Activated naive CD8-positive, alpha-beta T cell treated with anti-CD3 and anti-CD28 coated beads for 36 hours (primary cell): ENCODE data around the gene PATL2. TPM values are rescaled to one million over a fixed set of nuclear protein-coding genes. Genes with fewer than 3 reads are reported as not detected.
"Not testable (repeated sequence)": the region's sequence is repeated elsewhere in the genome, so short reads cannot be mapped to it uniquely, and the experiment has no call there.

Experiments
- DNase-seq: peaks from one replicate; pipeline ENCODE4 v3.0.0; 2021
- H3K27ac Mint-ChIP-seq: one replicate; pipeline ENCODE4 v1.8.0; 2022; ENCODE audit warnings: mild to moderate bottlenecking, moderate library complexity, mixed read lengths
- H3K27me3 Mint-ChIP-seq: one replicate; pipeline ENCODE4 v1.8.0; 2022; ENCODE audit warnings: mild to moderate bottlenecking, mixed read lengths
- H3K36me3 Mint-ChIP-seq: one replicate; pipeline ENCODE4 v1.8.0; 2021; ENCODE audit warnings: mild to moderate bottlenecking, mixed read lengths
- H3K4me1 Mint-ChIP-seq: one replicate; pipeline ENCODE4 v1.8.0; 2021; ENCODE audit warnings: mixed read lengths
- H3K4me3 Mint-ChIP-seq: one replicate; pipeline ENCODE4 v1.8.0; 2022; ENCODE audit warnings: mild to moderate bottlenecking, moderate library complexity, mixed read lengths
- H3K9me3 Mint-ChIP-seq: one replicate; pipeline ENCODE4 v1.8.0; 2022; ENCODE audit warnings: mixed read lengths
- total RNA-seq, 2 experiments: library from RNA; stranded (reverse); gene quantifications; one replicate each; pipeline ENCODE4 v1.2.3, GENCODE V29; 2021

The PATL2 gene
- total RNA-seq, 2 experiments from 2014 or later = 7.0 to 8.6 TPM

GRCh38 chr15:44712346-44713005, 1.4 kb upstream of the PATL2 start:
- Mint-ChIP-seq H3K36me3 (peaks cover 80% of the 10 kb centered on the region), H3K9me3 (peaks cover 3% of the 10 kb centered on the region), H3K4me3 (peak overlapping the region; percentile 98), H3K27ac (peak overlapping the region; percentile 100), H3K4me1 (peaks cover 60% of the 10 kb centered on the region), H3K27me3 (peaks cover 25% of the 10 kb centered on the region)
- DNase-seq = peak; percentile 67

DNA sequence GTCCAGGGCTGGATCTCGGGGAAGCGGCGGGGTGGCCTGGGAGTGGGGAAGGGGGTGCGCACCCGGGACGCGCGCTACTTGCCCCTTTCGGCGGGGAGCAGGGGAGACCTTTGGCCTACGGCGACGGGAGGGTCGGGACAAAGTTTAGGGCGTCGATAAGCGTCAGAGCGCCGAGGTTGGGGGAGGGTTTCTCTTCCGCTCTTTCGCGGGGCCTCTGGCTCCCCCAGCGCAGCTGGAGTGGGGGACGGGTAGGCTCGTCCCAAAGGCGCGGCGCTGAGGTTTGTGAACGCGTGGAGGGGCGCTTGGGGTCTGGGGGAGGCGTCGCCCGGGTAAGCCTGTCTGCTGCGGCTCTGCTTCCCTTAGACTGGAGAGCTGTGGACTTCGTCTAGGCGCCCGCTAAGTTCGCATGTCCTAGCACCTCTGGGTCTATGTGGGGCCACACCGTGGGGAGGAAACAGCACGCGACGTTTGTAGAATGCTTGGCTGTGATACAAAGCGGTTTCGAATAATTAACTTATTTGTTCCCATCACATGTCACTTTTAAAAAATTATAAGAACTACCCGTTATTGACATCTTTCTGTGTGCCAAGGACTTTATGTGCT, 721 bp upstream of the PATL2 start:
- H3K27ac Mint-ChIP-seq = peak overlapping the region; percentile 100
- H3K4me1 Mint-ChIP-seq = peaks cover 54% of the 10 kb centered on the region
- peaks cover 3% of the 10 kb centered on the region for H3K9me3 Mint-ChIP-seq
- peaks cover 80% of the 10 kb centered on the region for H3K36me3 Mint-ChIP-seq
- peaks cover 25% of the 10 kb centered on the region for H3K27me3 Mint-ChIP-seq
- peak overlapping the region; percentile 98 for H3K4me3 Mint-ChIP-seq
- peak; percentile 64 for DNase-seq

DNA sequence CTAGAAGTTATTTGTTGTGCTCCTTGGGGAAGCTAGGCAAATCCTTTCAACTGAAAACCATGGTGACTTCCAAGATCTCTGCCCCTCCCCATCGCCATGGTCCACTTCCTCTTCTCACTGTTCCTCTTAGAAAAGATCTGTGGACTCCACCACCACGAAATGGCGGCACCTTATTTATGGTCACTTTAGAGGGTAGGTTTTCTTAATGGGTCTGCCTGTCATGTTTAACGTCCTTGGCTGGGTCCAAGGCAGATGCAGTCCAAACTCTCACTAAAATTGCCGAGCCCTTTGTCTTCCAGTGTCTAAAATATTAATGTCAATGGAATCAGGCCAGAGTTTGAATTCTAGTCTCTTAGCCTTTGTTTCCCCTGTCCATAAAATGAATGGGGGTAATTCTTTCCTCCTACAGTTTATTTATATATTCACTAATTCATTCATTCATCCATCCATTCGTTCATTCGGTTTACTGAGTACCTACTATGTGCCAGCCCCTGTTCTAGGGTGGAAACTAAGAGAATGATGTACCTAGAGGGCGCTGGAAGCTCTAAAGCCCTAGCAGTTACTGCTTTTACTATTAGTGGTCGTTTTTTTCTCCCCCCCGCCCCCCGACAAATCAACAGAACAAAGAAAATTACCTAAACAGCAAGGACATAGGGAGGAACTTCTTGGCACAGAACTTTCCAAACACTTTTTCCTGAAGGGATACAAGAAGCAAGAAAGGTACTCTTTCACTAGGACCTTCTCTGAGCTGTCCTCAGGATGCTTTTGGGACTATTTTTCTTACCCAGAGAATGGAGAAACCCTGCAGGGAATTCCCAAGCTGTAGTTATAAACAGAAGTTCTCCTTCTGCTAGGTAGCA, 657 bp downstream of the PATL2 start:
- peaks cover 72% of the 10 kb centered on the region for H3K36me3 Mint-ChIP-seq
- H3K9me3 Mint-ChIP-seq = peaks cover 7% of the 10 kb centered on the region
- H3K27ac Mint-ChIP-seq = peak overlapping the region; percentile 100
- peaks cover 45% of the 10 kb centered on the region for H3K4me1 Mint-ChIP-seq
- no peak for DNase-seq
- peaks cover 25% of the 10 kb centered on the region for H3K27me3 Mint-ChIP-seq
- peak overlapping the region; percentile 98 for H3K4me3 Mint-ChIP-seq

DNA sequence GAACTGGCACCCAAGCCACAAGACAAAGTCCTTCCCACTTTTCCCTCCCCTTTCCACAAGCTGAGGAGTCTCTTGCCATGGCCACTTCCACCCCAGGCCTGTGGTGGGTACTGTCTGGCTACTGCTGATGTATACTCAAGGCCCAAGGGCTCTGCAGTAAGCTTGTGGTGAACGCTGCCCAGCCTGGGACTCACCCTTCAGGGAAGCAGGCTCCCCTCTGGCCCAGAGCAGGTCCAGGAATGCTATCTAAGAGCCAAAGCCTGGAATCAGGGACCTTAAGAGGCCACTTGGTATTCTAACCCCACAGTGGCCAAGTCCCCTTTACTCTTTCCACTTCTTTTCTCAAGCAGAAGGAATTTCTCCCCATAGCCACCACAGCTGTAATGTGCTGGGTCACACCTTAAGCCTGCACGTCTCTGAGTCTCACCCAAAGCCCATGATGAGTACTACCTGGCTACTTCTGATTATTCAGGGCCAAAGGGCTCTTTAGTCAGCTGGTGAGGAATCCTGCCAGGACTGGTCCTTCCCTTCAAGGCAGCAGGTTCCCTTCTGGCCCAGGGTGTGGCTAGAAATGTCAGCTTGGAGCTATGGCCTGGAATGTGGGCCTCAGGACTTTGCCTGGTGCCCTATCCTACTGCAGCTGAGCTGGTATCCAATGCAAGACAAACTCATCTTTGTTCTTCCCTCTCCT, 4.0 kb downstream of the PATL2 start:
- Mint-ChIP-seq H3K4me1 (peaks cover 28% of the 10 kb centered on the region), H3K4me3 (no peak overlapping the region), H3K9me3 (peaks cover 26% of the 10 kb centered on the region), H3K27me3 (peaks cover 9% of the 10 kb centered on the region), H3K27ac (no peak overlapping the region), H3K36me3 (peaks cover 53% of the 10 kb centered on the region)
- DNase-seq = no peak

DNA sequence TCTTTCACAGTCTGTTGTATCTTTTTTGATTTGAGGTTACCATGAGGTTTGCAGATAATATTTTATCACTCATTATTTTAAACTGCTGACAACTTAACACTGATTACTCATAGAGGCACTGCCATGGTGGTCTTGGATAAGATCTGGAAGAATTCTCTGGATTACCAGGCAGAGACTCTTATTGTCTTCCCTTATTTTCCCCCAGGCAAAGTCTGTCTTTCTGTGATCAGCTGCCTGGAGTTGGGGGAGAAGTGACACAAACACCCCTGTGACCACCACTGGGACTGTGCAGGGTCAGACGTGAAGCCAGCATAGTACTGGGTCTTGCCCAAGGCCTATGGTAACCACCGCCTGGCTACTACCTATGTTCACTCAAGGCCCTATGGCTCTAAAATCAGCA, 4.7 kb downstream of the PATL2 start:
- Mint-ChIP-seq H3K27me3 (peaks cover 2% of the 10 kb centered on the region), H3K9me3 (peaks cover 31% of the 10 kb centered on the region), H3K36me3 (peaks cover 47% of the 10 kb centered on the region), H3K27ac (no peak overlapping the region), H3K4me3 (no peak overlapping the region), H3K4me1 (peaks cover 28% of the 10 kb centered on the region)
- no peak for DNase-seq

GRCh38 chr15:44705986-44706385, 5.1 kb downstream of the PATL2 start:
- Mint-ChIP-seq H3K27me3 (no peaks in the 10 kb centered on the region), H3K4me3 (no peak overlapping the region), H3K4me1 (peaks cover 27% of the 10 kb centered on the region), H3K36me3 (peaks cover 44% of the 10 kb centered on the region), H3K9me3 (peaks cover 33% of the 10 kb centered on the region), H3K27ac (no peak overlapping the region)
- DNase-seq = no peak

- H3K36me3 Mint-ChIP-seq = peaks cover 18% of the 10 kb centered on the region
- not testable (repeated sequence) for H3K4me3 Mint-ChIP-seq, H3K27ac Mint-ChIP-seq, H3K27me3 Mint-ChIP-seq, DNase-seq
- peaks cover 43% of the 10 kb centered on the region for H3K9me3 Mint-ChIP-seq
- peaks cover 10% of the 10 kb centered on the region for H3K4me1 Mint-ChIP-seq
Measured at GRCh38 chr15:44700676-44701075, 10.4 kb downstream of the PATL2 start.

DNA sequence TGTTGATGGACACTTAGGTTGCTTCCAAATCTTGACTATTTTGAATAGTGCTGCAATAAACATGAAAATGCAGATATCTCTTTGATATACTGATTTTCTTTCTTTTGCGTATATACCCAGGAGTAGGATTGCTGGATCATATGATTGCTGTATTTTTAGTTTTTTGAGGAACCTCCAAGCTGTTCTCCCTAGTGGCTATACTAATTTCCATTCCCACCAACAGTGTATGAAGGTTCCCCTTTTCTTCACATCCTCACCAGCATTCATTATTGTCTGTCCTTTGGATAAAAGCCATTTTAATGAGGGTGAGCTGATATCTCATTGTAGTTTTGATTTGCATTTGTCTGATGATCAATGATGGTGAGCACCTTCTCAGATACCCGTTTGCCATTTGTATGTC, 12.5 kb downstream of the PATL2 start:
- peaks cover 14% of the 10 kb centered on the region for H3K4me1 Mint-ChIP-seq
- no peak overlapping the region for H3K4me3 Mint-ChIP-seq
- DNase-seq = no peak

GRCh38 chr15:44697014-44697413, 14.1 kb downstream of the PATL2 start:
- Mint-ChIP-seq H3K9me3 (peaks cover 23% of the 10 kb centered on the region), H3K4me1 (peaks cover 14% of the 10 kb centered on the region), H3K36me3 (peaks cover 6% of the 10 kb centered on the region), H3K27ac (no peak overlapping the region), H3K27me3 (no peaks in the 10 kb centered on the region), H3K4me3 (no peak overlapping the region)
- DNase-seq = no peak

More for the DNA sequence above, 12.5 kb downstream of the PATL2 start:
- no peak overlapping the region for H3K27ac Mint-ChIP-seq
- peaks cover 13% of the 10 kb centered on the region for H3K36me3 Mint-ChIP-seq
- no peaks in the 10 kb centered on the region for H3K27me3 Mint-ChIP-seq
- peaks cover 33% of the 10 kb centered on the region for H3K9me3 Mint-ChIP-seq

GRCh38 chr15:44695294-44695693, 15.8 kb downstream of the PATL2 start:
- Mint-ChIP-seq H3K4me1 (peaks cover 15% of the 10 kb centered on the region), H3K4me3 (no peak overlapping the region), H3K36me3 (no peaks in the 10 kb centered on the region), H3K27ac (no peak overlapping the region), H3K27me3 (no peaks in the 10 kb centered on the region), H3K9me3 (peaks cover 10% of the 10 kb centered on the region)
- DNase-seq = no peak

DNA sequence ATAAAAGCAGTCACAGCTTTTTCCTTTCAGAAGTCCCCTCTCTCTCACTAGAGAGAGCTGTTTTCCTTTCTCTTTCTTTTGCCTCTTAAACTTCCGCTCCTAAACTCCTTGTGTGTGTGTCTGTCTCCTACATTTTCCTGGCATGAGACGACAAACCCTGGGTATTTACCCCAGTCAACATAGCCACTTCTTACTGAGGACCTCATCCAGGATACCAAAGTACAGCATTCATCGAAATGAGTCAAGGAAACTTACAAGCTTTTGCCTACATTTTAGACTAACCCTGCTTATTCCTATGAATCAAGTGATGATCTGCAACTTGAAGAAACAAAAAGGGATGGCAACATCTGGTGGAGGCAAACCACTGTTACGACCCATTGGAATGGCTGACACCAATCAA, 16.7 kb downstream of the PATL2 start:
- Mint-ChIP-seq H3K9me3 (peaks cover 7% of the 10 kb centered on the region), H3K27ac (no peak overlapping the region), H3K27me3 (no peaks in the 10 kb centered on the region), H3K36me3 (no peaks in the 10 kb centered on the region), H3K4me1 (peaks cover 15% of the 10 kb centered on the region), H3K4me3 (no peak overlapping the region)
- no peak for DNase-seq

DNA sequence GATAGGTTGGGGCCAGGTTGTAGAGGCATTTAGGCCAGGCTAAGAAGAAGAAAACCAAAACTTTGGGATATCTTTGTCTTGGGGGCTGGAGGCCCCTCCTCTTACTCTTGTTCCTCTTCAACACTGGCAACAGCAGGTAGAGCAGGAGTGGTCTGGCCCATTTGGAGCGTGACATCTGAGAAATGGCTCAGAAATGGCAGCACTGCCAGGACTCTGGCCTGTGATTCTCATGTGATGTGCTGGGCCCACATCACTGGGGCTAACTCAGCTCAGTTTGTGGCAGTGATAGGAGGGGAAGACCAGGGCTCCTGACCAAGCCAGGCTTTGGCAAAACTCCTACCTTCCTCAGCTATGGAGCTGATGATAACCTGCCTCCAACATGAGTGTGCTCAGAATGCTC, 18.5 kb downstream of the PATL2 start:
- Mint-ChIP-seq H3K36me3 (peaks cover 14% of the 10 kb centered on the region), H3K27me3 (no peaks in the 10 kb centered on the region), H3K4me1 (peaks cover 26% of the 10 kb centered on the region)

DNA sequence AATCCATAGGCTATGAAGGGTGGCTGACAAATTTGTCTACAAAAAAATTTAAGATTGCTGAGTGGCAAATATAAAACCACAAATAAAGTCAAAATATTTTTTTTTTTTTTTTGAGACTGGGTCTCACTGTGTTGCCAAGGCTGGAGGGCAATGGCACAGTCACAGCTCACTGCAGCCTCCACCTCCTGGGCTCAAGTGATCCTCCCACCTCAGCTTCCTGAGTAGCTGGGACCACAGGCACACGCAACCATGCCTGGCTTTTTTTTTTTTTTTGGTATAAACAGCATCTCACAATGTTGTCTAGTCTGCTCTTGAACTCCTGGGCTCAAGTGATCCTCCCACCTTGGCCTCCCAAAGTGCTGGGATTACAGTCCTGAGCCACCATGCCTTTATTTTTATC, 20.9 kb downstream of the PATL2 start:
- not testable (repeated sequence) for DNase-seq, H3K27ac Mint-ChIP-seq, H3K4me3 Mint-ChIP-seq, H3K27me3 Mint-ChIP-seq
- peaks cover 31% of the 10 kb centered on the region for H3K9me3 Mint-ChIP-seq
- H3K36me3 Mint-ChIP-seq = peaks cover 30% of the 10 kb centered on the region
- H3K4me1 Mint-ChIP-seq = peaks cover 36% of the 10 kb centered on the region

More for the DNA sequence above, 18.5 kb downstream of the PATL2 start:
- Mint-ChIP-seq H3K4me3 (no peak overlapping the region), H3K27ac (no peak overlapping the region), H3K9me3 (peaks cover 14% of the 10 kb centered on the region)
- DNase-seq = no peak

DNA sequence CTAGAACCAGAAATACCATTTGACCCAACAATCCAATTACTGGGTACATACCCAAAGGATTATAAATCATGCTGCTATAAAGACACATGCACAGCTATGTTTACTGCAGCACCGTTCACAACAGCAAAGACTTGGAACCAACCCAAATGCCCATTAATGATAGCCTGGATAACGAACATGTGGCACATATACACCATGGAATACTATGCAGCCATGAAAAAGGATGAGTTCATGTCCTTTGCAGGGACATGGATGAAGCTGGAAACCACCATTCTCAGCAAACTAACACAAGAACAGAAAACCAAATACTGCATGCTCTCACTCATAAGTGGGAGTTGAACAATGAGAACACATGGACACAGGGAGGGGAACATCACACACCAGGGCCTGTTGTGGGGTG, 21.8 kb downstream of the PATL2 start:
- H3K27ac Mint-ChIP-seq, H3K4me3 Mint-ChIP-seq, H3K27me3 Mint-ChIP-seq, DNase-seq: not testable (repeated sequence)
- Mint-ChIP-seq H3K4me1 (peaks cover 38% of the 10 kb centered on the region), H3K9me3 (peaks cover 35% of the 10 kb centered on the region), H3K36me3 (peaks cover 37% of the 10 kb centered on the region)
